ENCODE results near the gene PARP6.

PARP6 gene

GRCh38 chr15:72272213-72272996 is at the start of gene PARP6:
Gene PARP6 (minus strand): TSS chr15:72272554. CDS start chr15:72267477, 5,077 bp downstream.
- peak; percentile 96 for DNase-seq

GRCh38 chr15:72319985-72320671 is 47.8 kb upstream of the PARP6 start, which contains the start of gene CELF6:
Gene CELF6 (minus strand): TSS chr15:72320157. CDS start chr15:72319874, 283 bp downstream.
- DNase-seq, result peak; percentile 90

GRCh38 chr15:72319360-72319984 is 47.1 kb upstream of the PARP6 start:
- DNase-seq, result no peak

GRCh38 chr15:72318408-72318942 is 46.1 kb upstream of the PARP6 start:
- DNase-seq, result no peak

GRCh38 chr15:72315706-72316370 is 43.5 kb upstream of the PARP6 start:
- peak; percentile 87 for DNase-seq

- no peak for DNase-seq
Measured at GRCh38 chr15:72313881-72314280, 41.5 kb upstream of the PARP6 start.

GRCh38 chr15:72313448-72313840 is 41.1 kb upstream of the PARP6 start:
- no peak for DNase-seq

- DNase-seq, result peak; percentile 8
Measured at GRCh38 chr15:72312605-72313447, 40.5 kb upstream of the PARP6 start.

- no peak for DNase-seq
Measured at GRCh38 chr15:72307026-72307425, 34.7 kb upstream of the PARP6 start.

- peak; percentile 60 for DNase-seq
Measured at GRCh38 chr15:72306211-72306785, 33.9 kb upstream of the PARP6 start.

GRCh38 chr15:72304596-72304995 is 32.2 kb upstream of the PARP6 start:
- no peak for DNase-seq

GRCh38 chr15:72302955-72303354 is 30.6 kb upstream of the PARP6 start:
- no peak for DNase-seq

GRCh38 chr15:72289597-72290325 is 17.4 kb upstream of the PARP6 start:
- no peak for DNase-seq

- no peak for DNase-seq
Measured at GRCh38 chr15:72288796-72289596, 16.6 kb upstream of the PARP6 start.

GRCh38 chr15:72285927-72286516 is 13.7 kb upstream of the PARP6 start:
- DNase-seq, result no peak

- no peak for DNase-seq
Measured at GRCh38 chr15:72285402-72285801, 13.0 kb upstream of the PARP6 start.

GRCh38 chr15:72284781-72285180 is 12.4 kb upstream of the PARP6 start:
- no peak for DNase-seq

- DNase-seq, result no peak
Measured at GRCh38 chr15:72281713-72282112, 9.4 kb upstream of the PARP6 start.

- no peak for DNase-seq
Measured at GRCh38 chr15:72280751-72281150, 8.4 kb upstream of the PARP6 start.

- no peak for DNase-seq
Measured at GRCh38 chr15:72278737-72279136, 6.4 kb upstream of the PARP6 start.

All from NCI-H2171 (cell line).